T-helper 9 cell (primary cell): ENCODE data around the gene TGFBI.
"Not testable (repeated sequence)": the region's sequence is repeated elsewhere in the genome, so short reads cannot be mapped to it uniquely, and the experiment has no call there.

ENCODE experiments used
- DNase-seq: peaks from one replicate; pipeline ENCODE4 v3.0.0-alpha.2; 2020

TGFBI gene

DNA sequence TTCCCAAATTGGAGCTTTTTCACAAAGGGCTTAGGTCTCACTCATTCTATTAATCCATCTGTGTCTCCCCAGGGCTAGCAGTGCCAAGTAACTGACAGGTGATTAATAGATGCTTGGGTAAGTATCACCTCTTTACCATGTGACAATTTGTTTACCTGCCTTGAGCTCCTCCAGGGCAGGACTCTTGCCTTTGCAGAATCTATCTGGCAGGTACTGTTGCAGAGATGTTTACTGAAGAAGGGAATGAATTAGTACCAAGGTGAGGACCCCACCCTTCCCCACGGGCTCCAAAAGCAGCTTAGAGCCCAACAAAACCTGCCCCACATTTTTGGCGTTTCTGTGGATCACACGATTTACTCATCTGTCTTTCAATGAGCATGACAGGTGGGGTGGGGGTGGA lies 698 bp upstream of the TGFBI start:
- DNase-seq = no peak

GRCh38 chr5:136030252-136030651 lies 1.5 kb downstream of the TGFBI start:
- no peak for DNase-seq

- no peak for DNase-seq
Observed at GRCh38 chr5:136030956-136031611, 2.3 kb downstream of the TGFBI start.

- DNase-seq = no peak
Observed at GRCh38 chr5:136031711-136032110, 2.9 kb downstream of the TGFBI start.

DNA sequence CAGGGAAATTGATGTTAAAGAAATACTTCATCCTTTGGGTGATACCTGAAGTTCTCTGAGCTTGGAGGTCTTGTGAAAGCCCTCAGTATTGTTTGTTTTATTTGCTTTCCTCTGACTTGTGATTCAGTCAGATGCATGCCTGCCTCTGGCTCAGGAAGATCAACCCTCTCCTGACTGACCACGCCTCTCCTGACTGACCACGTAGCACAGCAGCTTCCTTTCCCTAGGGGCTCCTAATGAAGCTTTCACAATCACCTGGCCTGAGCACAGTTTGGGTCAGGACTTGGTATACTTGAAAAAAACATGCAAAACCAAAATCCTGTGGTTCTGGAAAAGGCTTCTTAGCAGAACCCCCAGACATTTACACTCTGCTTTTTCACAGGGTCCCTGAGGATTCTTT lies 3.8 kb downstream of the TGFBI start:
- no peak for DNase-seq

DNA sequence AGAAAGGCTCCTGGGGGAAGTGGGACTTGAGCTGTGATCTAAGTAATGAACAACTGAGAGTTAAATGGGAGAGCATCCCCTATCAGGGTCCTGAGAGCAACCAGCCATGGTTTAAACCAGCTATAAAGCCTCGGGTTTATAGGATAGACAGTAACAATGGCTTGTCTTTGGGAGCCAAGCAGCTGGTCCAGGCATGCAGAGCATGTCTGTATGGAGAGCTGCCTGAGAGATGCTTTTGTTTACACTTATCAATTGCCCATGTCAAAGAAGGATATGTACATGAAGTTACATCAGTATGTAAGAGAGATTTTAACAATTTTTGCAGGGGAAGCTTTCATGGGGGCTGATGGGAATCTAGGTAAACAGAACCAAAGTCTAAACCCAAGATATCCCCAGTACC lies 4.4 kb downstream of the TGFBI start:
- DNase-seq = no peak

- no peak for DNase-seq
Observed at GRCh38 chr5:136033848-136034247, 5.1 kb downstream of the TGFBI start.

- DNase-seq = no peak
Observed at GRCh38 chr5:136034492-136034891, 5.7 kb downstream of the TGFBI start.

- no peak for DNase-seq
Observed at GRCh38 chr5:136034984-136035383, 6.2 kb downstream of the TGFBI start.

DNA sequence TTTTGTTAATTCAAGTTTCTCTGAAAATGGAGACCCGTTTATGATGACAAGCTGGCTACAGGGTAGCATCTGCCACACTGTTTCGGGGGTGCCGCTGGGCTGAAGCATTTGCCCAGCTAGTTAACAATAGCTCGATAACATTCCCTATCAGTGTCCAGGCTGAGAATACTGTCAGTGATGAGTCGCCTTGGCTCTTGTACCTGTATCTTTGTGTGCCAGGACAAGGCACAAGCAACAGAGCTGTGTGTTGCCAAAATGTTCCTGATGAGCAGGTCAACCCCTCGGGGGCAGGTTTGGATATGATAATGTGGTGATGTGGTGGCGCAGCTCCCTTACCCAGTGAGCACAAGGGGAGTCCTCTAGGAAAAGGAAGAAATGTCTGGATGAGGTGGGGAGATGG lies 7.0 kb downstream of the TGFBI start:
- DNase-seq = no peak

DNA sequence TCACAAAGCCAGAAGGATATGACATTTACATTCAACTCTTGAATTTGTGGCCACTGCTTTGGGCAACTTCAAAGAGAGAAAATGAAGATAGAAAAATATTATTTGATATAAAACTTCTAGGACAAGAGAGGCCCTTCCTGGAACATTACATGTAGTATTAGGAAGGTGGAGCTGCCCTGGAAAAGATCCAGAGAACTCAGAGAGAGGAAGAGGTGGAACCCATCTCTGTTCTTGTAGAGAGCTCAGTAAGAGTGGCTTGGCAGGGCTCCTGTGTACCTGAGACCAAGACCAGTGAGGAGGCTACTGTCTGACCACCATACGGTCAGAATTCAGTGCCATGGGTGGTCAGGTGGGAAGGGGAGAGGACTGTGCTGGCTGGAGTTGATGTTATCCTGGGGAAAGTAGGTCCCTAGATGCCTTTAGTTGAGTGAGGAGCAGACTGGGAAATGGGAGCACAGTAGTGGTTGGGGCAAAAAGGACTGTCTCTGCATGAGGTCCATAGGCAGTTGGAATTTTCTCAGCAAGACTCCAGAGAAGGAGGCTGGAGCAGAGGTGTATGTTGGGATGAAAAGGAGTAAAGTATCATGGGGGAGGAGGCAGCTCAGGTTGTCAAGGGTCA lies 7.6 kb downstream of the TGFBI start:
- no peak for DNase-seq

GRCh38 chr5:136037001-136037705 lies 8.4 kb downstream of the TGFBI start:
- peak; percentile 15 for DNase-seq

DNA sequence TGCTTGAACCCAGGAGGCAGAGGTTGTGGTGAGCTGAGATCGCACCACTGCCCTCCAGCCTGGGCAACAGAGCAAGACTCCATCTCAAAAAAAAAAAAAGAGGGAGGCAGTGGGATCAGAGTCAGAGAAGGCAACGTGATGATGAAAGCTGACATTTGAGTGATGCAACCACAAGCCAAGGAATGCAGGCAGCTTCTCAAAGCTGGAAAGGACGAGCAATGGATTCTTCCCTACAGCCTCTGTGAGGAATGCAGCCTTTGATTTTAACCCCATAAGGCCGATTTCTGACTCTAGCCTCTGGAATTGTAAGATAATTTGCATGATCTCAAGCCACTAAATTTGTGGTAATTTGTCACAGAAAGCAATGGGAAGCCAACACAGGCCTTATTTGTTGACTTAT lies 9.8 kb downstream of the TGFBI start:
- DNase-seq = no peak

DNA sequence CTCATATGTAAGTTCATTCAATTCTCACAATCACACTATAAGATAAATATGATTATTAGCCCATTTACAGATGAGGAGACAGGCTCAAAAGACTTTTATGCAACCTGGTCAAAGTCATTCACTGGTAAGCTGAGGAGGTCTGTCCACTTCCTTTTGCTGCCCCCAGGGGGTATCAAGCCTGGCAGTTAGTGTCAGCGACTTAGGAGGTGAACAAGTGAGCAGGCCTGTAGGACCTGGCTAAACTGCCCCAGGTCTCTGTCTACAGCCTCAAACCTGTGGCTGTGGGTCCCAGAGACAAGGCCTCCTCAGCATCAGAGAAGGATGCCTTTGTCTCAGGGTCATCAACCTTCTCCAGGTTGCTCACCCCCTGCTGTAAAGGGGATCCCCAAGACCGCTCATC lies 10.4 kb downstream of the TGFBI start:
- no peak for DNase-seq

DNA sequence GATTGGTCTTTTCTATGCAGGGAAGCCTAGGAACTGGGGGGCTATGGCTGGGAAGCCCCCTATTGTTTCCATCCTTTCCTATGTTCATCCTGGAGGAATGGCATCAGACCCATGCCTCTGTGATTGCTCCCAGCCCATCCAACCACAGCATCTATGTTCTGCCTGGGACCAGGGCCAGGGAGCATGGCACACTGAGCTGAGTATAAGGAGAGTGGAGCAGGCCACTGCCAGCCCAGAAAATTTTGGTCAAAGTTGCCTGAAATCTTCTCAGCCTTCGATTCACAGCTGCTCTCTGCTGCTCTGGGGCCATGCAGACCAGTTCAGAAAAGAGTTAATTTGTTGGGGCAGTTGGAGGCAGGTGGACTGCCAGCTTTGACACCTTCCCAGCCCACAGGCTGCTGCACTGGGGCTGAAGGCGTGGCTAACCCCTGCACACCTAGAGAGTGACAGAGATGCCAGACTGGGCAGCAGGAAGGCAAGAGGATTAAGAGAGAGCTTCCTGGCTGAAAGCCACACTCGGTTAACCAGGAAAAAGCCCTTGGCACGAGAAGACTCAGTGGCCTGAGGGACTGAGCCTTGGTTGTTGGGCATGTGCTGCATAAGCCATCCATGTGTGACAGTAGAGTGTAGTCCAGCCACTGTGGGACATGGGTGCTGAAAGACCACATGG lies 12.1 kb downstream of the TGFBI start:
- DNase-seq = no peak

- DNase-seq = no peak
Observed at GRCh38 chr5:136042156-136042555, 13.4 kb downstream of the TGFBI start.

DNA sequence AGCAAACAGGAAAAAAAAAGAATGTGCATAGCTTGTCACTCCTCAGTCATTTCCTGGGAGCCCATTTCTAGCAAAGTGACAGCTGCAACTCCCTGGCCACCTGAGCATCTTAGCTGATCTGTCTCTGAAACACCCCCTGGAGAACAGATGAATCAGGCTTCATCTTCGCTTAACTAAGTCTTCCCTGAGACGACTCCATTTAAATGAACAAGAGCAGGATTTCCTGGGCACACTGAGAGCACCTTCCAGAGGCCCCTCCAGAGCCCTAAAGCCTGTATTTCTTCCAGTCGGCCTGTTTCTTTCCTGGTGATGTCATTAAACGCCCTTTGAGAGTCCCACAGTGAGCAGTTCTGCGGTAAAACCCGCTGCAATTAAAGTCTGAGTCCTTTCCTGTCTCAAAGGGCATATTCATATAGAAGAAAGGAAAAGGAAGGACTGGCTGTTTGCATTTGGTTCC lies 13.9 kb downstream of the TGFBI start:
- DNase-seq = no peak

DNA sequence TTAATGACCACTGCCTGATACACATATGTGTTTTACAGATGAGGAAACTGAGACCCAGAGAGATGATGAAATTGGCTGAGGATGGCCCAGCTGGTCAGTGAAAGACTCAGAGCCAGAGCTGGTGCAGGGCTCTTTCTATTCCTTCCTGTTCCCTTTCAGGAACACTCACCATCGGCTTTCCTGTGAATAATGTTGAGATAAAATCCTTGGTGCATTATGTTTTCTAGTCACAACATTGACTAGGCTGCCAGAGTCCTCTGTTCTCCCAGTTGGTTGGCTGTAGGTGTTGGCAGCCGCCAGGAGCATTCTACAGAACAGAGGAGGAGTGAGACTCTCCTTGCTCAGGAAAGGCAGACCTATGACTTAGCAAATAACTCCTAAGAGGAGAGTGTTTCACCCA lies 14.8 kb downstream of the TGFBI start:
- DNase-seq = no peak

DNA sequence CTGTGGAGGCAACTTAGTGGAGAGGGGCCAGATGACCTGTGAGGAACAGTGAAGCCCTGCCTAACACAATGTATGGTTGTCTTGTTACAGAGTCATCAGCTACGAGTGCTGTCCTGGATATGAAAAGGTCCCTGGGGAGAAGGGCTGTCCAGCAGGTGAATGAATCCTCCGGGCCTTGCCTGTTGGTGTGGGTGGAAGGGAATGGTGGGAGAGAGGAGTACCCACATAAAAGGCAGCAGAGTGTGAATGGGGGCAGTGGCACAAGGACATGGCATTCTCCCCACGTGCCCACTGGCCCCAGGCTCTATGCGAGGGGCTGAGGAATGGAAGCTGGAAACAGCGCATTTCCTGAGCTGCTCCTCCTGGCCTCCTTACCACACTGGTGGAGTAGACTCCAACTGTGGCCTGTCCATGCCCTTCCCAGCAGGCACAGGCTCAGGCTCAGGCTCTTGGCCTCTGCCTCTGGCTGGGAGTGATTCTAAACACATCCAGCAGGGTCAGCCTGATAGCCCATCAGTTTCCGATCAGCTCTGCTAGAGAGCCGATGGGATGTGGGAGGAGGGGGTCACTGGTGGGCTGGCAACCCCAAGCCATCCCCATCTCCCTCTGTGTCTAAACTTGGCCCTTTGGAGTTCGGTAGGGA lies 15.3 kb downstream of the TGFBI start:
- no peak for DNase-seq

- DNase-seq = not testable (repeated sequence)
Observed at GRCh38 chr5:136045026-136045425, 16.2 kb downstream of the TGFBI start.

DNA sequence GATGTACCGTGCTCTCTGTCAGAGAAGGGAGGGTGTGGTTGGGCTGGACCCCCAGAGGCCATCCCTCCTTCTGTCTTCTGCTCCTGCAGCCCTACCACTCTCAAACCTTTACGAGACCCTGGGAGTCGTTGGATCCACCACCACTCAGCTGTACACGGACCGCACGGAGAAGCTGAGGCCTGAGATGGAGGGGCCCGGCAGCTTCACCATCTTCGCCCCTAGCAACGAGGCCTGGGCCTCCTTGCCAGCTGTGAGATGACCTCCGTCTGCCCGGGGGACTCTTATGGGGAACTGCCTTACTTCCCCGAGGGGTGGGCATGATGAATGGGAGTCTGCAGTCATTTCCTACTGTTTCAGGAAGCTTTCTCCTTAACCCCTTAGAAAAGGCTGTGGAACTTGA lies 17.5 kb downstream of the TGFBI start:
- no peak for DNase-seq

DNA sequence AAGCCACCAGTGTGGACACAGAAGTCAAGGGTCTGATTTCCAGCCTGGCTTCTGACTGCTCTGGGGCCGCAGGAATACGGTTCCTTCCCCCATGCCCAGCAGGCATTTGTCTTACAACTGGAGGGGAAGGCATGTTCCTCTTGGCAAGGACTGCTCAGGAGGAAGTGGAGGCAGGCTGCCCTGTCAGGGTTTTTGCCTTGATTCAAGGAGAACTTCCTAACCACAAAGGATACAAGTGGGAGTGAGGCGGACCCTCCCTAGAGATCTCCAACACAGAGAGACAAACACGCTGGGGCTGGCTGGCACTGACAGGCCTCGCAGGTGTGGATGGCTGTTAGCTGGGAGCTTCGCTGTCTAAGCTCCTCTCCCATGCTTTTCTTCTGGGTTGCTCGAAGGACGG lies 19.1 kb downstream of the TGFBI start:
- DNase-seq = no peak

GRCh38 chr5:136048966-136049365 lies 20.2 kb downstream of the TGFBI start:
- DNase-seq = no peak
